Left renal cortex interstitium (tissue), 4 donors: ENCODE measurements around the gene TCF4. TPM values are rescaled to one million over a fixed set of nuclear protein-coding genes. Genes with fewer than 3 reads are reported as not detected.

Experiments
- DNase-seq, 4 donors: peaks; one replicate each; pipeline ENCODE4 v3.0.0-alpha.2; 2013; ENCODE audit warnings: low read depth in 4 of 4, low spot score in 2 of 4, missing footprints in 1 of 4
- polyA plus RNA-seq, 4 donors: library from polyadenylated mRNA; unstranded; fragments of 120-200 nt; gene quantifications; one replicate each; pipeline ENCODE4 v1.2.1, GENCODE V29; 2013; ENCODE audit not compliant: insufficient read length in 4 of 4

TCF4 gene
- polyA plus RNA-seq, 4 donors: 60.9 to 74.8 (median 71.2) TPM

GRCh38 chr18:55252053-55252675 lies 335.8 kb downstream of the TCF4 start:
- DNase-seq: no peak

DNA sequence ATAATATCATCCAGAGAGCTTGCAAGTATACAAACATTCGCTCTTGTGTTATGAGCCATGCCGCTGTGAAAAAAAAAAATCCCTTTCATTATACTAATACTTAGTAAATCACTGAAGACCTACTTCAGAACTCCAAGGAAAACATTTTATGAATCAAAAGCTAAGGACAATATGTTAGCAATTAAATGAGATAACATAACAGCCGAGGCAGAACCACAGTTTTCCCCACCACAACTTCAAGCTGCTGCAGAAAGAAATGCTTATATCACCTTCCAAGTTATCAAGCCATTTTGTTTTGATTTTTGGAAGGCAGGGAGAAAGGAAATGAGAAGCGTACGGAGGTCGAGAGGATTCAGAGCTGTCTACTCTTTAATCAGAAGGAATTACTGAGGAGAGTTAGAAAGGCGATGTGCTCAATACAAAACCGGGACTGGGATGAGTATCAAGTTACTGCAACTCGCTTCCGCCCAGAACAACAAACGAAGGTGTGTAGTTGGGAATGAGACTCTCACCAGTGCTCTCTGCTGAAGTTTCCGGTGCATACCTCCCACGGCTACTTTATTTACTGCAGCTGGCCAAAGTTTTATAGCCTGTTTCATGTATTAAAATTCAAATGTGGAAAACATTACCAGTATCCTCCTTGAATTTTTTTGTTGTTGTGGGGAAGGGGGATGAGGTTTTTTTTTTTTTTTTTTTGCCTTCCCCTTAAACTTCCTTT lies 336.6 kb downstream of the TCF4 start:
- DNase-seq: no peak

- no peak for DNase-seq
Observed at GRCh38 chr18:55250768-55251173, 337.2 kb downstream of the TCF4 start.

- DNase-seq: no peak
Observed at GRCh38 chr18:55249550-55249949, 338.4 kb downstream of the TCF4 start.

DNA sequence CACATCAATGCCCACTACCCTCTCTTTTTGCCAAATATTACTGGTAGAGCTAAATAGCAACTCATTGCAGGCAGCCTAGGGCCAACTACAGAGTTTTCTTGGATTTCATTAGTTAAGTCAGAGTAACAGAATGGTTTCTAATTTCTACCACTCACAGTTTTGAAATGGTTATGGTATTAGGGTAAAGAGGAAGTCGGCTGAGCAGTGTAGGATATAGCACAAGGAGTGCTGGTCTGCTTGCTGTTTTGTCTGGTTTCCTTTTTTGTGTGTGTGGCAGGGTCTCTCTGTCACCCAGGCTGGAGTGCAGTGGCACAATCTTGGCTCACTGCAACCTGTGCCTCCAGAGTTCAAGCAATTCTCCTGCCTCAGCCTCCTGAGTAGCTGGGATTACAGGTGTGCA lies 339.5 kb downstream of the TCF4 start:
- no peak for DNase-seq

- no peak for DNase-seq
Observed at GRCh38 chr18:55247032-55247431, 341.0 kb downstream of the TCF4 start.

DNA sequence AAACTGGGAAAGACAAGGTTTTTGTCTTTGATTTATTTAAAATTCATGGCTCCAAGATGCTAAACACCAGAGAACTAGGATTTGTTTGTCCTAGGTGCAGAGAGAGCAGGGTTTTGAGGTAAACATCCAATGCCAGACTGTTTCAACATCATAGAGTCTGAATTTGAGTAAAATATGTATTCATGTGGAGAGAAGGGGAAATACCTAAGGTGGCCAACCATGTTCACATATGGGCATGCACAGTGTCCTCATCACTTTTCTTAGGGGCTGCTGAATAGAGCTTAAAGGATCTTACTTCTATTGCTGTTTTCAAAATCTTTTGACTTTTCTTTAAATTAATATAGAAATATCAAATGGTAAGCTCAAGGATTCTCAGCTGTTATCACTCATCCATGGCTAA lies 341.7 kb downstream of the TCF4 start:
- no peak for DNase-seq

DNA sequence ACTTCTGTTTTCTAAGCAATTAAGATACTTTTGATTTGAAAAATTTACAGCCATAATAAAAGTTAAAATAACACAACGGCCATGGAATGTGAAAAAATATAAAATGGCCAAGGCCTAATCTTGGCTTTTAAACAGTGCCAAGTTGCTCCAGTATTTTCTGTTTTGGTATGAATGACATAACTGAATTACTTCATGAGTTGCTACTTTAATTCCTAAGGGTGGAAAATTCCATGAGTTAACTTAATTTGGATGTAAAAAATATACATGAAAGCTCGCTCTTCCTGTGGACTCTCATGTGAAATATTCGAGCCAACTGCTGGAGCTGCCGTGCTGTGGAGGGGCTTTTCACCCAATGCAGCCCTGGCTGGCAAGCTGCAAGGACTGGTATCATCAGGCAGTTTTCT lies 342.8 kb downstream of the TCF4 start:
- no peak for DNase-seq

GRCh38 chr18:55244546-55244945 lies 343.4 kb downstream of the TCF4 start:
- no peak for DNase-seq

GRCh38 chr18:55243857-55244256 lies 344.1 kb downstream of the TCF4 start:
- DNase-seq: no peak

- no peak for DNase-seq
Observed at GRCh38 chr18:55243255-55243654, 344.7 kb downstream of the TCF4 start.

- DNase-seq: no peak
Observed at GRCh38 chr18:55240978-55241377, 347.0 kb downstream of the TCF4 start.

- no peak for DNase-seq
Observed at GRCh38 chr18:55239740-55240139, 348.3 kb downstream of the TCF4 start.

DNA sequence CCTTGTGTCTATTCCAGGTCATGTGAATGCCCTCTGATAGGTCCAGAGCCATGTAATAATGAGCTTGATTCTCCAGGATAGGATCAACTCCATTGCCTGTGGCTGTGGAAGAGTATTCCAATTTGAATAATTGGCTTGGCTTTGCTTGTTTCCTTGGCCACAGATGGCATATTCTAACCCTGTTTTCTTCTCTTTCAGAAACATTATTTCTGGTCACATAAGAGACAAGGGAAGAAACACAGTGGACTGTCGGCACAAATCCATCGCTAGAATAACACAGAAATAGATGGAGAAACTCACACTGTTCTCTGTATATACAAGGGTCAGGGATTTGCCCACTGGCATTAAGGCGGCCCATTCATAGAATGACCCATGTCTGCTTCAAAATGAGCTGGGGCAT lies 350.3 kb downstream of the TCF4 start:
- DNase-seq: no peak

DNA sequence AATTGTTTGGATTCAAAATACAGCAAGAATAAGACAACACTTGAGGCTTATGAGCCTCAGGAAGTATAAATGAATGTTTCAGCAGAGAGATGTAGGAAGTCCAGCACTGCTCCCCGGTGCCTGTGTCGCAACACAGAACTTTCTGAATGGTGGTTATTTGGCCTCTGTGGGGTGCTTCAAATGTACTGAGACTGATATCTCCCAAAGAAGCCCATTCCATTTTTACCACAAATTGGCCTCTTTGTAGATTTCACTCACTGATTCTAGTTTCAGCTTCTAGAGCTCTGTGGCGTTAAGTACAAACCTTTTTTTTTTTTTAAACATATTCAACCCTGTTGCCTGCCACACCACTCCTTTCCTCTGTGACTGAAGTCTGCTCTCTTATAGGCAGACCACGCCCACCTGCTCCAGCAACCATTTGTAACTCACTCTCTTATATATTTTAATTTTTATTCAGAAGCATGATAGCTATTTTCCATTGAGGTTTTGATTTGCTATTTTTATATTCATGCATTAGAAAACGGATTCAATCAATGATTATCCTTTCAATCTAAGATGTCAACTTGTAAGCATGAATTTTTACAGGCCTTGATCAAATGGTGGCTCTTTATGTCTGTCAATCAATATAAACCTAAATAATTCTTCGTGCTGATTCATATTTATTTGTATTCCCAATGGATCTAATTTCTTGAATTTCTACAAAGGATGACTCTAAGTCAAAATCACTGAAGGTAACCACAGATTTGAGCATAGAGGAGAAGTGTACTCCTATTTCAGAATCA lies 351.7 kb downstream of the TCF4 start:
- DNase-seq: no peak

GRCh38 chr18:55235094-55235461 lies 352.9 kb downstream of the TCF4 start:
- DNase-seq: no peak

DNA sequence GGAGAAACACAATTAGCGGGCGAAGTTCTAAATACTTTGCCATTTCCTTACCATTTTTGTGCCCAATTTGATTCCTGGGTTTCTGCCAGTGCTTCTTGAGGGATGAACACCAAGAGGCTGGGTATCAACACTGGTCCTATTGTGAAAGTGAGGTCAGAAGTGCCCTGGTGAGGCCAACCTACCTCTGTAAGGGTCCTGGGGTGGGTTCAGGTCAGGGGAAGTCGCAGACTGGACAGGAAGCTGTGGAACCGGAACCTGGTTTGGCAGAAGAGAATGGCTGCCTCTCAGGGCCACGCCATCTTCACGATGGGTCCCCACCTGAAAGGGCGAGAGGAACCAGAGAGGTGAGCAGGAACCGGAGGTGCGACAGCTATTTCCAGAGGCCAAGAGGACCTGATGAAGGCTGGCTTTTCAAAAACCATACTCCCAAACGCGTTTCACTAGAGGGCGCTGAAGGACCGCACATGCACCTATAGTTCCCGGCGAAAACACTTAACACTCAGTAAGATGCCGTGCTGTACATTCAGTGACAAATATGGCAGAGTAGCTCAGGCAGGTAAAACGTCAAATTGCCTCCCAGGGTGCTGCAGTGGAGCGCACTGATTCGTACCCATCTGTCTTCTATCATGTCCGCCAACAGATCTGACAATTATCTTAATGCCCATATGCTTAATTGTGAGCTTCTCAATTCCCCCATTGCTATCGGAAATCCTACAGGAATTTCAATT lies 353.5 kb downstream of the TCF4 start:
- DNase-seq: peak in 2 of 4 donors; percentile 61 to 73

DNA sequence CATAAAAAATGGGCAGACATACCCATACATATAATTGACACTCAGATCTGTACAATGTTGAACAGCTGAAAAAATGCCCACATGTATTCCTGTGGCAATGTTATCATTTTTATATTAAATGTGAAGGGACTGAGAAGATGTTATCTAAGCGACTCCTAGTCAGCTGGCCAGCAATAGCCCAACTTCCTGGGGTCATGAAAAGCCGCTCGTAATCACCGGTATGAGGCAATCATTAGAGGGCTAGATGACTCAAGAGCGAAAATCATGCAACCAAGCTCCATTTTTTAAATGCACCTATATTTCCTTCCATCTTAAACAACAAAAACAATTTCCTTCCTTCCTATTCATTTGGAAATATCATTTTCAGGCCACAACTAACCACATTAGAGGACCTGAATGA lies 354.1 kb downstream of the TCF4 start:
- DNase-seq: no peak

DNA sequence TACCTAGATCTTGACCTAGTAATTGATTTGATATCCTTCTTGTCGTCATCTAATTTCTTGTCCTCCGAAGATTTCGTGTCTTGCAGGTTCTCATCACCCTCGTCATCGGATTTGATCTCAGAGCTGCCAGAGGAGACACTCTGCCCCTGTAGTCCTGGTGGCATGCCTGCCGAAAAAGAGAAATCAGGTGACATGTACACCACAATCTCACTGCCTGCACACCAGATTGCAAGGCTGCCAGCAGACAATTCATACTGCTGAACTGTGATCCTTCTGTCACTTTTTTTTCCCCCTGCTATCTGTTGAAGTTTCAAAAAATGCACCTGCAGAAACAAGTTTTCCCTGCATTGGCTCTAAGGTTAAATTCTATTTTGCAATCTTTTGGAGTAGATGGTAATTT lies 355.5 kb downstream of the TCF4 start:
- DNase-seq: no peak

GRCh38 chr18:55229682-55230081 lies 358.3 kb downstream of the TCF4 start:
- DNase-seq: no peak

- no peak for DNase-seq
Observed at GRCh38 chr18:55228707-55229106, 359.3 kb downstream of the TCF4 start.
